Bronchial epithelial cell (primary cell): ENCODE measurements around the gene NADK. TPM values are rescaled to one million over a fixed set of nuclear protein-coding genes. Genes with fewer than 3 reads are reported as not detected.
"Not testable (repeated sequence)": the region's sequence is repeated elsewhere in the genome, so short reads cannot be mapped to it uniquely, and the experiment has no call there.

Source experiments
- DNase-seq: peaks from one replicate; pipeline ENCODE4 v3.0.0-alpha.2; 2010; ENCODE audit warnings: low read depth
- FAIRE-seq: peaks from 2 replicates; lab custom pipeline; 2011; peaks lifted over from hg19 to GRCh38; lab: Jason Lieb, UNC
- H3K27me3 ChIP-seq: 2 replicates; pipeline ENCODE4 v1.5.1; 2011; ENCODE audit warnings: low read length; ENCODE audit not compliant: control insufficient read depth, insufficient read depth
- H3K36me3 ChIP-seq: 2 replicates; pipeline ENCODE4 v1.5.1; 2011; ENCODE audit warnings: low read length; ENCODE audit not compliant: control insufficient read depth, insufficient read depth
- H3K4me3 ChIP-seq: 2 replicates; pipeline ENCODE4 v1.5.1; 2011; ENCODE audit warnings: mild to moderate bottlenecking, low read depth, low read length, control low read depth
- CTCF ChIP-seq: IDR thresholded peaks from 2 replicates; pipeline ENCODE4 v1.5.1; 2011; ENCODE audit warnings: mild to moderate bottlenecking, moderate library complexity, low read length, control low read depth, inconsistent platforms; ENCODE audit not compliant: insufficient read depth, severe bottlenecking
- total RNA-seq: library from RNA; depleted of rRNA; stranded (reverse); fragments of >200 nt; gene quantifications from 2 replicates; pipeline ENCODE4 v1.2.1, GENCODE V29; 2014

The NADK gene
- total RNA-seq, 1 donor from 2014 or later: 41.6 TPM

- DNase-seq: no peak
- Histone ChIP-seq H3K4me3 (no peak overlapping the region), H3K36me3 (peaks cover 32% of the 10 kb centered on the region), H3K27me3 (no peaks in the 10 kb centered on the region)
- no peak for FAIRE-seq
- TF ChIP-seq CTCF: no peak
Observed at GRCh38 chr1:1752190-1752589, 26.1 kb downstream of the NADK start.

GRCh38 chr1:1749941-1750340 is 28.3 kb downstream of the NADK start:
- not testable (repeated sequence) for H3K27me3 ChIP-seq, FAIRE-seq, DNase-seq, H3K4me3 ChIP-seq
- peaks cover 16% of the 10 kb centered on the region for H3K36me3 ChIP-seq

- H3K27me3 ChIP-seq: no peaks in the 10 kb centered on the region
- no peak for FAIRE-seq
- TF ChIP-seq CTCF: no peak
- H3K36me3 ChIP-seq: peaks cover 10% of the 10 kb centered on the region
- DNase-seq: no peak
- H3K4me3 ChIP-seq: no peak overlapping the region
Observed at GRCh38 chr1:1748686-1749321, 29.5 kb downstream of the NADK start.

GRCh38 chr1:1746566-1746909 is 31.7 kb downstream of the NADK start:
- DNase-seq, H3K27me3 ChIP-seq, H3K4me3 ChIP-seq, FAIRE-seq, H3K36me3 ChIP-seq: not testable (repeated sequence)

- H3K4me3 ChIP-seq: peak overlapping the region; percentile 36
- DNase-seq: peak; percentile 9
- FAIRE-seq, H3K27me3 ChIP-seq, H3K36me3 ChIP-seq: not testable (repeated sequence)
Observed at GRCh38 chr1:1745651-1746565, 32.4 kb downstream of the NADK start.

- DNase-seq, H3K4me3 ChIP-seq, FAIRE-seq, H3K36me3 ChIP-seq, H3K27me3 ChIP-seq: not testable (repeated sequence)
Observed at GRCh38 chr1:1742529-1742928, 35.7 kb downstream of the NADK start.

GRCh38 chr1:1741013-1741412 is 37.3 kb downstream of the NADK start:
- FAIRE-seq, H3K36me3 ChIP-seq, H3K27me3 ChIP-seq, H3K4me3 ChIP-seq: not testable (repeated sequence)
- peak; percentile 94 for DNase-seq

- DNase-seq, H3K36me3 ChIP-seq, H3K4me3 ChIP-seq, H3K27me3 ChIP-seq: not testable (repeated sequence)
- FAIRE-seq: peak; percentile 81
Observed at GRCh38 chr1:1738799-1739337, 39.4 kb downstream of the NADK start.

GRCh38 chr1:1737675-1738590 is 40.3 kb downstream of the NADK start:
- not testable (repeated sequence) for H3K27me3 ChIP-seq, H3K4me3 ChIP-seq, H3K36me3 ChIP-seq, DNase-seq, FAIRE-seq
